ENCODE measurements around the gene CDKN2B.

Gene CDKN2B

GRCh38 chr9:22028394-22028793 lies 19.3 kb upstream of the CDKN2B start:
- Histone ChIP-seq H3K9me3 (no peaks in the 10 kb centered on the region), H3K36me3 (no peaks in the 10 kb centered on the region), H3K4me1 (ENCODE audit: control insufficient read depth in 1 of 2, insufficient read depth in 1 of 2, low read depth in 1 of 2, low read length in 1 of 2) (peaks cover 3 to 8% of the 10 kb centered on the region in 2 experiments), H3K27ac (no peak overlapping the region), H3K4me3 (ENCODE audit: low read depth in 1 of 2, low read length in 1 of 2) (no peak overlapping the region), H3K27me3 (peaks cover 22% of the 10 kb centered on the region)
- no peak for TF ChIP-seq CTCF (IDR thresholded peaks at IDR 0.05)

- no peak overlapping the region for H3K27ac ChIP-seq
- no peaks in the 10 kb centered on the region for H3K9me3 ChIP-seq
- H3K4me1 ChIP-seq (ENCODE audit: control insufficient read depth in 1 of 2, insufficient read depth in 1 of 2, low read depth in 1 of 2, low read length in 1 of 2): peaks cover 3 to 8% of the 10 kb centered on the region in 2 experiments
- H3K36me3 ChIP-seq: no peaks in the 10 kb centered on the region
- H3K4me3 ChIP-seq (ENCODE audit: low read depth in 1 of 2, low read length in 1 of 2): no peak overlapping the region
- peaks cover 31% of the 10 kb centered on the region for H3K27me3 ChIP-seq
- TF ChIP-seq CTCF (IDR thresholded peaks at IDR 0.05): no peak
Measured at GRCh38 chr9:22026696-22027095, 17.6 kb upstream of the CDKN2B start.

GRCh38 chr9:22022396-22022795 lies 13.3 kb upstream of the CDKN2B start:
- TF ChIP-seq CTCF (IDR thresholded peaks at IDR 0.05): no peak
- no peaks in the 10 kb centered on the region for H3K9me3 ChIP-seq
- no peaks in the 10 kb centered on the region for H3K36me3 ChIP-seq
- H3K27me3 ChIP-seq: peaks cover 71% of the 10 kb centered on the region
- H3K4me3 ChIP-seq (ENCODE audit: low read depth in 1 of 2, low read length in 1 of 2): no peak overlapping the region
- H3K4me1 ChIP-seq (ENCODE audit: control insufficient read depth in 1 of 2, insufficient read depth in 1 of 2, low read depth in 1 of 2, low read length in 1 of 2): no peaks in the 10 kb centered on the region
- no peak overlapping the region for H3K27ac ChIP-seq

DNA sequence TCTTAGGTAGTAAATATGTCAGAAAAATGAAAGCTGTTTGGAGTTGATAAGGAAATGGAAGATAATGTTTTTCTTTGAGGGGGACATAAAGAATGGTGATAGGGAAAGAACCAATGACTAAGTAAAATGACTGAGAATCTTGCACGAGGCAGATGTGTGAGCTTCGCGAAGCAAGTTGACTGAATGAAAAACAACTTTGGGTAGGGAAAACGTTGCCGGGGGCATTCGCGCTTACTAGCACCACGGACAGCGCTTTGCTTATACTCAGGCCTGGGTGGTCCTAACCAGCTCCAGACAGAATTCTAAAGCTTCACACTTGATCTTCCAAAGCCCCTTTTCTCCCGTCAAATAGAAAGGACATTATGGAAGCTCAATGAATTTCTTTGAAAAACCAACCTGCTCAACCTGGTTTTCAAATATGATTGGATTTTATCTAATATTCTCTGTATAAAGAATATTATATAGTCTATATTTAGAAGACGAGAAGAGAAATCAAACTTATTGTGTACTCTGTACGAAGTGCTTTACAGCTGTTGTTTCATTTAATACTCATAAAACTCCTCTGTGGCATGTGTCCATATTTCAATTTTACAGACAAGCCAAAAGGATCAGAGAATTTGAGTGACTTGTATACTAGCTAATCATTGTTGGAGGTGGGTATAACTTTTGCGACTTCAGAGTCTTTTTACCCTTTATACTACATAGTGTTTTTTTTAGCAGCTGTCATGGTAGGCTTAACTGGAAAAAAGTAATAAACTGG lies 1.9 kb upstream of the CDKN2B start:
- Histone ChIP-seq H3K4me3 (ENCODE audit: low read depth in 1 of 2, low read length in 1 of 2) (no peak overlapping the region), H3K9me3 (no peaks in the 10 kb centered on the region), H3K4me1 (ENCODE audit: control insufficient read depth in 1 of 2, insufficient read depth in 1 of 2, low read depth in 1 of 2, low read length in 1 of 2) (peaks cover 13% of the 10 kb centered on the region in 2 experiments), H3K36me3 (no peaks in the 10 kb centered on the region), H3K27me3 (peaks cover 82% of the 10 kb centered on the region), H3K27ac (no peak overlapping the region)
- no peak for TF ChIP-seq CTCF (IDR thresholded peaks at IDR 0.05)

- Histone ChIP-seq H3K36me3 (no peaks in the 10 kb centered on the region), H3K9me3 (no peaks in the 10 kb centered on the region), H3K4me1 (ENCODE audit: control insufficient read depth in 1 of 2, insufficient read depth in 1 of 2, low read depth in 1 of 2, low read length in 1 of 2) (peaks cover 13% of the 10 kb centered on the region in 2 experiments), H3K27me3 (peaks cover 98% of the 10 kb centered on the region), H3K27ac (no peak overlapping the region), H3K4me3 (ENCODE audit: low read depth in 1 of 2, low read length in 1 of 2) (peak overlapping the region; percentile 73 to 74)
- TF ChIP-seq CTCF (IDR thresholded peaks at IDR 0.05): no peak
Measured at GRCh38 chr9:22009506-22009867, 382 bp upstream of the CDKN2B start.

All from neutrophil (primary cell).